AG09309 (cell line): ENCODE data around the gene VSIR.
A peak's percentile ranks its signal among the peaks of the same experiment; 100 is the strongest.

Experiments used
- DNase-seq: peaks from one replicate; pipeline ENCODE4 v3.0.0-alpha.2; 2010; ENCODE audit warnings: low read depth
- H3K4me3 ChIP-seq: 2 replicates; pipeline ENCODE4 v1.5.1; 2011; ENCODE audit warnings: mild to moderate bottlenecking, low read depth, low read length, moderate library complexity; ENCODE audit not compliant: control insufficient read depth
- TF ChIP-seq, protein P1 (sequence below): IDR thresholded peaks from 2 replicates; pipeline ENCODE4 v1.5.1; 2011; ENCODE audit warnings: mild to moderate bottlenecking, low read depth, low read length, inconsistent platforms; ENCODE audit not compliant: insufficient read depth, control insufficient read depth; ENCODE audit errors: missing control alignments

Gene VSIR

DNA sequence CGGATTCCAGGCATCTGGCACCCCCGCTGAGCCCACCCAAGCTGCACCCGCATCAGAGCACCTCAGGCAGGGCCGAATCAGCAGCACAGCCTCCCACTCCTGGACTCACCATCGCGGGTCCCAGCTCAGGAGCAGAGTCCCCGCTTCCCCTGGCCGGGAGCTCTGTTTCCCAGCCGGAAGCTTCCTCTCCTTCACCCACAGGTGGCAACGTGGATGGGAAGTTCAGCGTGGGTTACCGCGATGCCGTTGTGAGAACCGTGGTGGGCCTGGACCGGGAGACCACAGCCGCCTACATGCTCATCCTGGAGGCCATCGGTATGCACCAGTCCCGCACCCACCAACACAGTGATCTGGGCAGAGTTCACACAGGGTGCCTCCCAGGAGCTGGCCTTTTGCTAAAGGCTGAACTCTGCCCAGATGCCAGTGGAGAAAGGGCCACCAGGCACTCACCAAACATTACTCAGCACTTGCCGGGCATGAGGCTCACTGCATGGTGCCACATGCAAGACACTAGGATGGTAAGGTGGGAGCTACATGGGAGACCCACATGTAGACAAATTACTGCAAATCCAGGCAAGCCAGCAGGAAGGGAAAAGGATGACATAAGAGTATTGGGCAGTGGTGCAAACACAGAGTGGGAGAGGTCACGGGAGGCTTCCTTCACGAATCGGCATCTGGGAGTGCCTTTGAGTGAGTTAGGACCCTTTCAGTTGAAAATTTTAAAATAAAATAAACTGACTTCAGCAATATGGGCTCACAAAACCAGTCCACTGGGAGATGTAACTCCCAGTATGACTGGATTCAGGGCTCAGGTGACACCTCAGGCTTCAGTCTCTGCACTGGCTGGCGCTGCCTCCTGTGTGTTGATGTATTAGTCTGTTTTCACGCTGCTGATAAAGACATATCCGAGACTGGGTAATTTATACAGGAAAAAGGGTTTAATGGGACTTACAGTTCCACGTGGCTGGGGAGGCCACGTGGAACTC is 64.1 kb downstream of the VSIR start:
- TF ChIP-seq, protein P1, sequence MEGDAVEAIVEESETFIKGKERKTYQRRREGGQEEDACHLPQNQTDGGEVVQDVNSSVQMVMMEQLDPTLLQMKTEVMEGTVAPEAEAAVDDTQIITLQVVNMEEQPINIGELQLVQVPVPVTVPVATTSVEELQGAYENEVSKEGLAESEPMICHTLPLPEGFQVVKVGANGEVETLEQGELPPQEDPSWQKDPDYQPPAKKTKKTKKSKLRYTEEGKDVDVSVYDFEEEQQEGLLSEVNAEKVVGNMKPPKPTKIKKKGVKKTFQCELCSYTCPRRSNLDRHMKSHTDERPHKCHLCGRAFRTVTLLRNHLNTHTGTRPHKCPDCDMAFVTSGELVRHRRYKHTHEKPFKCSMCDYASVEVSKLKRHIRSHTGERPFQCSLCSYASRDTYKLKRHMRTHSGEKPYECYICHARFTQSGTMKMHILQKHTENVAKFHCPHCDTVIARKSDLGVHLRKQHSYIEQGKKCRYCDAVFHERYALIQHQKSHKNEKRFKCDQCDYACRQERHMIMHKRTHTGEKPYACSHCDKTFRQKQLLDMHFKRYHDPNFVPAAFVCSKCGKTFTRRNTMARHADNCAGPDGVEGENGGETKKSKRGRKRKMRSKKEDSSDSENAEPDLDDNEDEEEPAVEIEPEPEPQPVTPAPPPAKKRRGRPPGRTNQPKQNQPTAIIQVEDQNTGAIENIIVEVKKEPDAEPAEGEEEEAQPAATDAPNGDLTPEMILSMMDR, result peak; percentile 1
- no peak overlapping the region for H3K4me3 ChIP-seq
- no peak for DNase-seq

DNA sequence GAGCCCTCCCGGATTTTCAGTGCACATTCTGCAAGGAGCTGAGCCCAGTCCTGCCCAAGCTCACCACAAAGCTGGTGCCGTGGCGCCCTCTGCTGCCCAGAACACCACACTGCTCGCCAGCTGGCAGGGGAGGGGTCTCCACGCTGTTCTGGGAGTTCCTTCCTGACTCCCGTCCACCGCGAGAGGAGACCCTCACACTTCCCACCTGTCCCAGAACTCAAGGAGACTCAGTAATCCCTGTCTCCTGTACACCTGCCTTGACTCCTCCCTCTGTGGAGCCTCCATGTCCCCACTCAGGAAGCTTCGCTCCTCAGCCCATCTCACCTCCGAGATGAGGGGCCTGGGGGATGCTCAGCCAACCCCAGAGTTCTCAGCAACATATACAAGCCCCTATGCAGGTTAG is 65.0 kb downstream of the VSIR start:
- no peak overlapping the region for H3K4me3 ChIP-seq
- DNase-seq, result no peak
- TF ChIP-seq, protein P1, result peak; percentile 88

DNA sequence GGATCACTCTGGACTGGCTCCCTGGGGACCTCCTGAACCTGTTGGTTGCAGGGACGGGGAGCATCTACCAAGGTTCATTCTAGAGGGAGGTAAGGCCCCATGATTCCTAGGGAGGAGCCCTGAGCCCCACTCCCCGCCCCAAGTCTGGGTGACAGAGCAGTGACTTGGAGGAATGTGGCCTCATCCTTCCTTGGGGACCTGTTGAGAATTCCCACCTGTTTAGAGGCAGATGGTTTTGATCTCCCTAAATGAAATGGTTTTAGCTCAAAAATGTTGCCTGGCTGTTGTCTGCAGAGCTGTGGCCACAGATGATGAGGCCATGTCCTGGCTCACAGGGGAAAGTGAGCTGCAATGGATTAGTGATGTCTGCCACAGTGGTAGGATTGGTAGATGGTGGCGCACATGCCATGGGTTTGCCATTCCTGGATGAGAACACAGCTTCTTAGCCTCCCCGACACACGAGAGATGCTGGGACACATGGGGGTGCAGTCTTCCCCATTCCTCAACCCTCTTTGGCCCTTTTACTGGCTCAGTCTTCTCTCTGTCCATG is 66.0 kb downstream of the VSIR start:
- TF ChIP-seq, protein P1, result no peak
- no peak overlapping the region for H3K4me3 ChIP-seq
- no peak for DNase-seq

DNA sequence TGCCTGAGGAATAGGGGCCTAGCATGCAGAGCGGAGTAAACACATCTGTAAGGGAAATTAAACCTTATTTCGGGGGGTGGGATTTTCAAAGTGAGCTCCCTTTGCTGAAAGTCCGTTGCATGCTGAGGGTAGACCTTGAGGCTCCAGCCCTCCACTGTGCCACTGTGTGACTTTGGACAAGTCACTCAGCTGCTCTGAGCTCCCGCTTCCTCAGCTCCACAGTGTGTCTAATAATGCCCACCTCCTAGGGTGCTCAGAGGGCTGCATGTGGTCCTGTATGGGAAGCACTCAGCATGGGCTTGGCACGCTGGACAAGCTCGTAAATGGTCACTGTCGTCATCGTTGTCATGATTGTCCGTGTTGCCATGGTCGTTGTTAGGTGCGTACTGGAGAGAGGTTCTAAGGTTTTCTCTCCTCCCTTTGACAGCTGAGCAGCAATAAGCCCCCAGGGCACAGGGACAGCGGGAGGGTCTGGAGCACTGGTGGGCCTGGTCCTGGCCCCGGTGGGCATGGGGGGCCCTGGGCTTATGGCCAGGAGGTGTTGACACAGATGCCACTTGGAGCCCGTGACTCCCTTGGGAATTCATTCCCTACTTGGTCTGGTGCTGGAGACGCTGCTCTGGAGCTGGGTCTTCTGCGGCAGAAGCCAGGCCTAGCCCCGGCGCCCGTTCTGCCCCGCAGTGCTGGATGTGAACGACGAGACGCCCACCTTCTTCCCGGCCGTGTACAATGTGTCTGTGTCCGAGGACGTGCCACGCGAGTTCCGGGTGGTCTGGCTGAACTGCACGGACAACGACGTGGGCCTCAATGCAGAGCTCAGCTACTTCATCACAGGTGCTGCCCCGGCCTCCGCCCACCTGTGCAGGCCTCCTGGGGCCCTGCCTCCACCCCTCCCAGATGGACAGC is 66.9 kb downstream of the VSIR start:
- no peak overlapping the region for H3K4me3 ChIP-seq
- TF ChIP-seq, protein P1, result no peak
- DNase-seq, result no peak

DNA sequence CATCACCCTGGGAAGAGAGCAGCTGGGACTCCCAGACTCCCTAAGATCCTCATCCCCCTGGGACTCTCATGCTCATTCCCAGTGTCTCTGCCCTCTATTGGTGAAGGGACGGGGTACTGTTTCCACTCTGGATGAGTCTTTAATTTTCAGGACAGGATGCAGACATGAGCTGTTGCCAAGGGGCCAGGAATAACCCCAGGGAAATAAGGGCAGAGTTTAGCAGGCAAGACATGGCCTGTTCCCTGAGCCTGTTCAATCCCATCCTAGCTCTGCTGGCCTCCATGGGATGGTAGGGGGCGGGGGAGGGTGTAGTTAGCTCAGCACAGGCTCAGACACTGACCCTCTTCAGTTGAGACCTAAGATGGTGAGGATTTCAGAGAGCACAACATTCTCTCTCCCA is 67.7 kb downstream of the VSIR start:
- DNase-seq, result no peak
- TF ChIP-seq, protein P1, result no peak
- no peak overlapping the region for H3K4me3 ChIP-seq

DNA sequence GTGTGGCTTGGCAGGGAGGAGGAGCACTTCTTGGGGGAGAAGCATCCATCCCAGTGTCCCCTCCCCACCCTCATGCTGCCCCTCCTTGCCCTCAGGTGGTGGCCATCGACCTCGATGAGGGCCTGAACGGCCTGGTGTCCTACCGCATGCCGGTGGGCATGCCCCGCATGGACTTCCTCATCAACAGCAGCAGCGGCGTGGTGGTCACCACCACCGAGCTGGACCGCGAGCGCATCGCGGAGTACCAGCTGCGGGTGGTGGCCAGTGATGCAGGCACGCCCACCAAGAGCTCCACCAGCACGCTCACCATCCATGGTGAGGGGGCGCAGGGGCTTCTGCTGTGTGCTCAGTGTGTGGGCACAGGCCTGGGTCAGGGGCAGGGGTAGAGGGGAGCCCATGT is 68.5 kb downstream of the VSIR start:
- DNase-seq, result no peak
- TF ChIP-seq, protein P1, result no peak
- no peak overlapping the region for H3K4me3 ChIP-seq
